MCF 10A (cell line): ENCODE data around the gene KIAA0319L. TPM values are rescaled to one million over a fixed set of nuclear protein-coding genes. Genes with fewer than 3 reads are reported as not detected.
A peak's percentile ranks its signal among the peaks of the same experiment; 100 is the strongest.

Experiments
- BruUV-seq: library from RNA; stranded (reverse); fragments of 400-500 nt; replicated peaks from 2 replicates; lab custom pipeline; 2021; lab: Mats Ljungman, UMichigan
- CTCF ChIA-PET: fragments of 300-600 bp; sonication (Branson Sonifier 250); formaldehyde crosslinking; extraction: SDS; loops from one replicate; lab custom pipeline; 2021; ENCODE audit warnings: antibody characterized with exemption, inconsistent platforms; lab: Yijun Ruan, JAX
- POLR2A ChIA-PET: fragments of 300-600, 350-650 bp; sonication (Branson Sonifier 250); formaldehyde crosslinking; extraction: SDS; loops from one replicate; lab custom pipeline; 2020; ENCODE audit warnings: antibody characterized with exemption, inconsistent platforms; lab: Yijun Ruan, JAX
- DNase-seq: peaks from one replicate; pipeline ENCODE4 v3.0.0-alpha.2; 2018; ENCODE audit not compliant: unreplicated experiment
- H3K27ac Mint-ChIP-seq: one replicate; pipeline ENCODE4 v1.8.0; 2022; ENCODE audit warnings: mild to moderate bottlenecking, low read depth, mixed read lengths; ENCODE audit not compliant: unreplicated experiment
- H3K27me3 Mint-ChIP-seq: one replicate; pipeline ENCODE4 v1.8.0; 2022; ENCODE audit warnings: mixed read lengths; ENCODE audit not compliant: insufficient read depth, unreplicated experiment
- H3K36me3 Mint-ChIP-seq: one replicate; pipeline ENCODE4 v1.8.0; 2022; ENCODE audit warnings: mild to moderate bottlenecking, moderate library complexity, mixed read lengths; ENCODE audit not compliant: insufficient read depth, unreplicated experiment
- H3K4me1 Mint-ChIP-seq: one replicate; pipeline ENCODE4 v1.8.0; 2022; ENCODE audit warnings: mixed read lengths; ENCODE audit not compliant: insufficient read depth, unreplicated experiment
- H3K4me3 Mint-ChIP-seq: one replicate; pipeline ENCODE4 v1.8.0; 2022; ENCODE audit warnings: mild to moderate bottlenecking, moderate library complexity, mixed read lengths; ENCODE audit not compliant: unreplicated experiment
- H3K9me3 Mint-ChIP-seq: one replicate; pipeline ENCODE4 v1.8.0; 2022; ENCODE audit warnings: mixed read lengths; ENCODE audit not compliant: unreplicated experiment
- CTCF ChIP-seq: fragments of 200-600 bp; IDR thresholded peaks from one replicate; pipeline ENCODE4 v1.8.0; 2022; ENCODE audit warnings: antibody characterized with exemption, mild to moderate bottlenecking; ENCODE audit not compliant: unreplicated experiment
- intact Hi-C: fragments of 100-400 bp; cut with micrococcal nuclease; formaldehyde crosslinking; loops from 2 replicates; pipeline ENCODE4 v1.14.1; 2022
- total RNA-seq: library from RNA; stranded (reverse); gene quantifications from 2 replicates; pipeline ENCODE4 v1.2.3, GENCODE V29; 2022

Gene KIAA0319L
- total RNA-seq, 1 experiment from 2014 or later = 50.7 TPM

DNA sequence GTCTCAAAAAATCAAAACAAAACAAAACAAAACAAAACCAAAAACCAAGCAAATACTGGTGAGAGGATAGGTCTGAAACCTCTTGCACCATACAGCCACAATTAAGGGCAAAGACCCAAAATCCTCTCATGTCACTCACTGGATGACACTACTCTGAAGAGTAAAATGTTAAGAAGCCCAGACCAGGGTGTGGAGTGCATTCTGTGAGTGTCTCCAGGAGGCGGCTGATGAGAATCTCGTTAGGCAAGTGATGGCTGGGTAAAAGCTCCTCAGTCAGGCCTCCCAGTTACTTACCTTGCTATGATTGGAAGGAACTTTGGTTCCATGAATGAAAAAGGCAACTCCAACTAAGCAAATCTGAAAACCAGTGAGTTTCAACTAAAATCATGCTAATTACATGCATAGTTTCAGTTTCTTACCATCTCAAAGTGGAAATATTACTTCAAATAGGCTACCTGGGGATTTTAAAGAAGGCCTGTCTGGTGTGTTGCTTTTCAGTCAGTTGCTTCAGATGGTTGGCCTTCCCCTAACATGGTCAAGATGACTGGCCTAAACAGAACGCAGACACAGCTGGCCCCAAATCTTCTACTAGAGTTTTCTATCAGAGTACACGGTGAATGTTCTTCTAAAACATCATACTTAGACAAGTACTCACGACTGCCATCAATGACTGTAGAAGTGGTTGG, 95.1 kb downstream of the KIAA0319L start:
- ChIA-PET CTCF (interaction anchor here (0.6 kb wide), 2 partner anchors 83 to 288 kb away, joined by 3 to 5 read pairs; no protein-coding TSS in a partner anchor), POLR2A (no interaction called here)
- Mint-ChIP-seq H3K27me3 (no peaks in the 10 kb centered on the region), H3K9me3 (no peaks in the 10 kb centered on the region), H3K27ac (no peak overlapping the region), H3K36me3 (peaks cover 62% of the 10 kb centered on the region), H3K4me1 (no peaks in the 10 kb centered on the region), H3K4me3 (no peak overlapping the region)
- intact Hi-C loops = no loop called here
- DNase-seq = no peak
- BruUV-seq = no TSS peak
- no peak for TF ChIP-seq CTCF

DNA sequence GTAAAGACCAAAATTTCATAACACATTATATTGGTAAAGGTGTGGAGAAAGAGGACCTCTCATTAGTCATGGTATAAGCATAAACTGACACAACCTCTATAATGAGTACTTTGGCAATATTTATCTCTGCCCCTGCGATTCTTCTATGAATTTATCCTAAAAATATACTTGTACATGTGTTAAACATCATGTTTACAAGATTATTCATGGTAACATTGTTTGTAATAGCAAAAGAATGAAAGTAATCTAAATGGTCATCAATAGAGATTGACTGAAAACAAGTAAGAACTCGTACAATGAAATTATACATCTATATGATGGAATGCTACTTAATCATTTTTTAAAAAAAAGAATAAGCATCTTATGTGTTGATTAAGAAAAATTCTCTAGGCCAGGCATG, 96.4 kb downstream of the KIAA0319L start:
- Mint-ChIP-seq H3K27me3 (no peaks in the 10 kb centered on the region), H3K36me3 (peaks cover 68% of the 10 kb centered on the region), H3K4me1 (no peaks in the 10 kb centered on the region), H3K4me3 (no peak overlapping the region), H3K9me3 (no peaks in the 10 kb centered on the region), H3K27ac (no peak overlapping the region)
- BruUV-seq = no TSS peak
- ChIA-PET POLR2A (interaction anchor here (1.0 kb wide), 1 partner anchor 15 kb away, joined by 4 read pairs; no protein-coding TSS in a partner anchor), CTCF (no interaction called here)
- intact Hi-C loops = no loop called here
- DNase-seq = no peak
- TF ChIP-seq CTCF = no peak

DNA sequence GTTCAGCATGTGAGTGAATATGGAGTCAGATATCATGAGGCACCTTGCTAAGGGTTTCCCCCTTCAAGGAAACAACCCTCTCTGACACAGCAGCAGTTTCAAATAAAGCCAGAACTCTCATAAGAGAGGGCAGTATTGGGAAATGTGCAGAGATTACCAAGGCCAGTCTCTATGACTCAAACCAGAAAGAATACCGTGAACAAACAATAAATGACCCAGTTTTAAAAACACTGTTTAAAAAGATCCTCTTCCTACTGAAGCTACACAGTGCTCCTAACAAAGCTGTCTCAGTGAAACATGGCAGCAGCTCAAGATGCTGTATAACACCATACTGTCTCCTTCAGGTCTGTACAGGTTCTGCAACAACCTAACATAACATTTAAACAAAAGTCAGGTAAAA, 102.6 kb downstream of the KIAA0319L start:
- POLR2A ChIA-PET = no interaction called here

More for the DNA sequence above, 102.6 kb downstream of the KIAA0319L start:
- peak; percentile 42 for DNase-seq
- no peak for TF ChIP-seq CTCF
- H3K36me3 Mint-ChIP-seq = peaks cover 63% of the 10 kb centered on the region
- BruUV-seq = no TSS peak
- intact Hi-C loops = loop anchor here (5.0 kb wide), 1 partner anchor 183 kb away; no protein-coding TSS in a partner anchor
- H3K9me3 Mint-ChIP-seq = no peaks in the 10 kb centered on the region
- H3K27ac Mint-ChIP-seq = no peak overlapping the region
- H3K4me3 Mint-ChIP-seq = no peak overlapping the region
- CTCF ChIA-PET = interaction anchor here (0.6 to 1.7 kb wide), 12 partner anchors 9 to 272 kb away, joined by 3 to 6 read pairs (median 3); no protein-coding TSS in a partner anchor
- H3K27me3 Mint-ChIP-seq = no peaks in the 10 kb centered on the region
- H3K4me1 Mint-ChIP-seq = peaks cover 19% of the 10 kb centered on the region
